Measurements from ENCODE around the gene MEIOC. TPM values are rescaled to one million over a fixed set of nuclear protein-coding genes. Genes with fewer than 3 reads are reported as not detected.
A peak's percentile ranks its signal among the peaks of the same experiment; 100 is the strongest.
"Not testable (repeated sequence)": the region's sequence is repeated elsewhere in the genome, so short reads cannot be mapped to it uniquely, and the experiment has no call there.

MEIOC gene
- total RNA-seq, 2 donors from 2014 or later, result 21.8 TPM; not detected in 1

GRCh38 chr17:44677136-44677535 is 20.9 kb downstream of the MEIOC start:
- Histone ChIP-seq H3K9me3 (no peaks in the 10 kb centered on the region), H3K4me3 (no peak overlapping the region), H3K36me3 (no peaks in the 10 kb centered on the region), H3K27ac (no peak overlapping the region), H3K4me1 (replicated peaks) (no peaks in the 10 kb centered on the region), H3K27me3 (replicated peaks; ENCODE audit: insufficient read depth) (no peaks in the 10 kb centered on the region)
- intact Hi-C loops (cut with DNase I), result no loop called here
- TF ChIP-seq POLR2A (IDR thresholded peaks at IDR 0.05) (no peak), POLR2AphosphoS5 (IDR thresholded peaks at IDR 0.05) (no peak)
- TF ChIP-seq, protein P1, sequence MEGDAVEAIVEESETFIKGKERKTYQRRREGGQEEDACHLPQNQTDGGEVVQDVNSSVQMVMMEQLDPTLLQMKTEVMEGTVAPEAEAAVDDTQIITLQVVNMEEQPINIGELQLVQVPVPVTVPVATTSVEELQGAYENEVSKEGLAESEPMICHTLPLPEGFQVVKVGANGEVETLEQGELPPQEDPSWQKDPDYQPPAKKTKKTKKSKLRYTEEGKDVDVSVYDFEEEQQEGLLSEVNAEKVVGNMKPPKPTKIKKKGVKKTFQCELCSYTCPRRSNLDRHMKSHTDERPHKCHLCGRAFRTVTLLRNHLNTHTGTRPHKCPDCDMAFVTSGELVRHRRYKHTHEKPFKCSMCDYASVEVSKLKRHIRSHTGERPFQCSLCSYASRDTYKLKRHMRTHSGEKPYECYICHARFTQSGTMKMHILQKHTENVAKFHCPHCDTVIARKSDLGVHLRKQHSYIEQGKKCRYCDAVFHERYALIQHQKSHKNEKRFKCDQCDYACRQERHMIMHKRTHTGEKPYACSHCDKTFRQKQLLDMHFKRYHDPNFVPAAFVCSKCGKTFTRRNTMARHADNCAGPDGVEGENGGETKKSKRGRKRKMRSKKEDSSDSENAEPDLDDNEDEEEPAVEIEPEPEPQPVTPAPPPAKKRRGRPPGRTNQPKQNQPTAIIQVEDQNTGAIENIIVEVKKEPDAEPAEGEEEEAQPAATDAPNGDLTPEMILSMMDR (IDR thresholded peaks at IDR 0.05), result no peak
- WGBS, result 52% methylated on average over 2 of the region's 2 CpGs
- no peak for DNase-seq (ENCODE audit: low spot score)

DNA sequence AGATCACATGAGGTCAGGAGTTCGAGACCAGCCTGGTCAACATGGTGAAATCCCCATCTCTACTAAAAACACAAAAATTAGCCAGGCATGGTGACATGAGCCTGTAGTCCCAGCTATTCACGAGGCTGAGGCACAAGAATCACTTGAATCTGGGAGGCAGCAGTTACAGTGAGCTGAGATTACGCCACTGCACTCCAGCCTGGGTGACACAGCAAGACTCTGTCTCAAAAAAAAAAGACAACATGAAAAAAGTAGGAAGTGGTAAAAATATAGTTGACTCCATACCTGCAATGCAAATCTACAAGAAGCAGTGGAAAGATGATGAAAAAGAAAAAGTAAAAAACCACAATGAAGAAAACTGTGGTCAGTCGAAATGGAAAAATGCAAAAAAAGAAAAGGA is 27.0 kb downstream of the MEIOC start:
- intact Hi-C loops (cut with DNase I); H3K36me3 ChIP-seq; H3K4me1 ChIP-seq (replicated peaks); H3K9me3 ChIP-seq; H3K27me3 ChIP-seq (replicated peaks; ENCODE audit: insufficient read depth); H3K27ac ChIP-seq; H3K4me3 ChIP-seq; DNase-seq (ENCODE audit: low spot score): not testable (repeated sequence)
- 84% methylated on average over 4 of the region's 4 CpGs for WGBS

DNA sequence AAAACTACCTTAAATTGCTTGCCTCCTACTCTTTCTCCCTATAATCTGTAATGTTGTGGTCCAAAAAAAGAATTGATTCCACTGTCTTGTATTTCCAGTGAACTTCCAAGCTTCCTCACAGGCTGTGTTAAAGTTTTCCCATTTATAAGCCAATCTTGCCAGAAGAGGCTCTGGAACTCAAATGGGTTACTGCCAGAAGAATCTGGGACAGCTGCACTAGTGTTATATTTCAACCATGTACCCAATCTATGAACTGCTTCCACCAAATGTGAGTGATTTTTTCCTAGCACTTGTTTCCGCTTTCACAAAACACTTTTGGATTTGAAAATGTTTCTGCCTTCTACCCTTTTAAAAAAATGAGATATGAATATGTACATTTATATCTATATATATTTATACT is 31.5 kb downstream of the MEIOC start:
- 89% methylated on average over 1 of the region's 1 CpG for WGBS
- TF ChIP-seq, protein P1 (IDR thresholded peaks at IDR 0.05), result no peak
- TF ChIP-seq POLR2AphosphoS5 (IDR thresholded peaks at IDR 0.05) (no peak), POLR2A (IDR thresholded peaks at IDR 0.05) (no peak)

GRCh38 chr17:44688200-44688599 is 31.9 kb downstream of the MEIOC start:
- no peak for DNase-seq (ENCODE audit: low spot score)
- Histone ChIP-seq H3K27me3 (replicated peaks; ENCODE audit: insufficient read depth) (no peaks in the 10 kb centered on the region), H3K4me1 (replicated peaks) (no peaks in the 10 kb centered on the region), H3K4me3 (no peak overlapping the region), H3K27ac (no peak overlapping the region), H3K9me3 (no peaks in the 10 kb centered on the region), H3K36me3 (no peaks in the 10 kb centered on the region)
- intact Hi-C loops (cut with DNase I), result no loop called here
- TF ChIP-seq POLR2AphosphoS5 (IDR thresholded peaks at IDR 0.05), result no peak
- no peak for TF ChIP-seq POLR2A (IDR thresholded peaks at IDR 0.05)
- TF ChIP-seq, protein P1 (IDR thresholded peaks at IDR 0.05), result no peak
- WGBS, result 91% methylated on average over 2 of the region's 2 CpGs

More for the DNA sequence above, 31.5 kb downstream of the MEIOC start:
- Histone ChIP-seq H3K36me3 (no peaks in the 10 kb centered on the region), H3K9me3 (no peaks in the 10 kb centered on the region), H3K27me3 (replicated peaks; ENCODE audit: insufficient read depth) (no peaks in the 10 kb centered on the region), H3K4me1 (replicated peaks) (no peaks in the 10 kb centered on the region), H3K4me3 (no peak overlapping the region), H3K27ac (no peak overlapping the region)
- no peak for DNase-seq (ENCODE audit: low spot score)
- intact Hi-C loops (cut with DNase I), result no loop called here

DNA sequence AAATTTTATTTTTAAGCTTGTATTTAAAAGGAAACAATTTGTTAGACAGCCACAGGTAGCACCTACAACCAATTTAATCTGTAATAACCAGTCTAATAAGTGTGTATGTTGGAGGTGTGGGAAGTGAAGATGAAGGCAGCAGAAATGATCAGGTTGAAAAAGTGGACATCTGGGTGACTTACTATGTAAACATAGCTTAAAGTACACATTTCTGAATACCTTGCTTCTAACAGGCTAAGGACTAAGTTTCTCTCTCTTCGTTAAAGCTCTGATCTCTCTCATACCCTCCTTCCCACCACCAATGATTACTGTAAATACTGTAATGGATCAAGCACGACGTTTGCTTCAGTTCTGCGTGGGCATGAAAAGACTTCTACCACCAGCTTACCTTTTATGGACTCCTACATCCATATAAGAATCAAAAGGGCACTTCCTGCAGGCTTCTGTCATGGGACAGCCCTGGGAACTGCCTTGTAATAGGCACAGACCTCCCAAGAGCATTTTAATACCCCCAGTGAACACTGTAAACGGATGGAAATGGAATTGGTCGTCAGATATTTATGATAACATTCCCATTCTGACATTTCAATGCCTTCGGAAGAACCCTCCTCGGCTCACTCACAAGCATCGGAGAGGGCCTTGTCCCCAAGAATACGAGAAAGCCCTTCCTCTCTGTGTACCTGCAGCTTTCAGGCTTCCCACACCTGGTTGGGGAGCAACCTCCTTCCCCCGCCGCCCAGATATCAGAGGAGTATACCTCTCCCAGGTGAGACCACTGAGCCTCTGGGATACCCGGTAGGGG is 32.6 kb downstream of the MEIOC start:
- intact Hi-C loops (cut with DNase I), result no loop called here
- Histone ChIP-seq H3K36me3 (no peaks in the 10 kb centered on the region), H3K4me3 (peak overlapping the region; percentile 75 to 79), H3K9me3 (no peaks in the 10 kb centered on the region), H3K4me1 (replicated peaks) (no peaks in the 10 kb centered on the region), H3K27me3 (replicated peaks; ENCODE audit: insufficient read depth) (no peaks in the 10 kb centered on the region), H3K27ac (peak overlapping the region; percentile 64 to 76)
- no peak for TF ChIP-seq POLR2A (IDR thresholded peaks at IDR 0.05)
- TF ChIP-seq POLR2AphosphoS5 (IDR thresholded peaks at IDR 0.05), result no peak
- TF ChIP-seq, protein P1 (IDR thresholded peaks at IDR 0.05), result no peak
- WGBS, result 1% methylated on average over 13 of the region's 13 CpGs
- no peak for DNase-seq (ENCODE audit: low spot score)

All from prostate gland (tissue), 2 donors.